ENCODE data around the gene NIN.

Gene NIN

DNA sequence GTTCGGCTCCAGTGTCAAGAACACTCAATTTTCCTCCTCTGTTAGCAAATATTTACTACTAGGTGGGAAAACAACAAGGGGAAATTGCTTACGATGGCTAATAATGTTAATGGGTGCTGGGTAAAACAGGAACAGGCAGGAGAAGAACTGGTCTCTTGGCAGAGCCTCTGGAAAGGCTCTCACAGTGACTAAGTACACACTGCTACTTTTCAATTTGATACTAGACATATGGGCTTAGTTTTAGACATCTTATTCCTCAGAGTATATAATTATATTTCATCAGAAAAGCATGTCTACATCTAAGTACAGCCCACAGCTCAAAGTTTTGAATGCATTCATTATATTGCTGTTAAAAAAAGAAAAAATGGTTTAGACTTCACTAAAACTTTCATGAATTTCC is 97.5 kb downstream of the NIN start:
- no peak for TF ChIP-seq TCF12 (IDR thresholded peaks at IDR 0.05; ENCODE audit: low read depth)
- TF ChIP-seq NFIC (IDR thresholded peaks at IDR 0.05) = no peak
- TF ChIP-seq, protein P1, sequence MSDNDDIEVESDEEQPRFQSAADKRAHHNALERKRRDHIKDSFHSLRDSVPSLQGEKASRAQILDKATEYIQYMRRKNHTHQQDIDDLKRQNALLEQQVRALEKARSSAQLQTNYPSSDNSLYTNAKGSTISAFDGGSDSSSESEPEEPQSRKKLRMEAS (IDR thresholded peaks at IDR 0.05) = no peak
- no peak for TF ChIP-seq YY1 (IDR thresholded peaks at IDR 0.05; ENCODE audit: low read depth)
- TF ChIP-seq TEAD4 (IDR thresholded peaks at IDR 0.05) = no peak
- TF ChIP-seq CEBPB (IDR thresholded peaks at IDR 0.05) = no peak

DNA sequence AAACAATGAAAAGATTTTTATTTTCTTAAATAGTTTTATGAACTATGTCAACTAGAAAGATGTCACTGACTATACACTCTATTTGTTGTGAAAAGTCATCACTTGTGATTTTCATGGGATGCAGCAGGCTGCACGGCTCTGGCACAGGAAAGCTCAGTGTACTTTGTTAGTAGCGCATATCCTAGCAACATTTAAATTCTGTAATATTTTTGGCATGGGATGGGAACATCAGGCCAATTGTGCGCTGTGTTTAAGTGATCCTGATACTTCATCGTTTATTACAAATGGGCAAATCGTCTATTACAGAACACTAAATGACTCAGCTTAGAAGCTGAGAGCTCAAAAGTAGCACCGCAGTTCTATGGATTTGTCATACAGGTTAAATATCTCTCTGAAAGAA is 102.1 kb downstream of the NIN start:
- TF ChIP-seq TEAD4 (IDR thresholded peaks at IDR 0.05) (no peak), YY1 (IDR thresholded peaks at IDR 0.05; ENCODE audit: low read depth) (no peak), CEBPB (IDR thresholded peaks at IDR 0.05) (no peak), ZBTB7A (IDR thresholded peaks at IDR 0.05; ENCODE audit: low read depth) (no peak), RAD21 (IDR thresholded peaks at IDR 0.05; ENCODE audit: low read depth) (no peak), EP300 (IDR thresholded peaks at IDR 0.05; ENCODE audit: borderline replicate concordance) (no peak), EGR1 (IDR thresholded peaks at IDR 0.05) (no peak), TAF1 (IDR thresholded peaks at IDR 0.05; ENCODE audit: low read depth) (no peak), CREB1 (IDR thresholded peaks at IDR 0.05; ENCODE audit: low read depth) (no peak), TCF12 (IDR thresholded peaks at IDR 0.05; ENCODE audit: low read depth) (no peak), NFIC (IDR thresholded peaks at IDR 0.05) (no peak), FOXM1 (IDR thresholded peaks at IDR 0.05; ENCODE audit: borderline replicate concordance, low read depth) (no peak)
- TF ChIP-seq, protein P2, sequence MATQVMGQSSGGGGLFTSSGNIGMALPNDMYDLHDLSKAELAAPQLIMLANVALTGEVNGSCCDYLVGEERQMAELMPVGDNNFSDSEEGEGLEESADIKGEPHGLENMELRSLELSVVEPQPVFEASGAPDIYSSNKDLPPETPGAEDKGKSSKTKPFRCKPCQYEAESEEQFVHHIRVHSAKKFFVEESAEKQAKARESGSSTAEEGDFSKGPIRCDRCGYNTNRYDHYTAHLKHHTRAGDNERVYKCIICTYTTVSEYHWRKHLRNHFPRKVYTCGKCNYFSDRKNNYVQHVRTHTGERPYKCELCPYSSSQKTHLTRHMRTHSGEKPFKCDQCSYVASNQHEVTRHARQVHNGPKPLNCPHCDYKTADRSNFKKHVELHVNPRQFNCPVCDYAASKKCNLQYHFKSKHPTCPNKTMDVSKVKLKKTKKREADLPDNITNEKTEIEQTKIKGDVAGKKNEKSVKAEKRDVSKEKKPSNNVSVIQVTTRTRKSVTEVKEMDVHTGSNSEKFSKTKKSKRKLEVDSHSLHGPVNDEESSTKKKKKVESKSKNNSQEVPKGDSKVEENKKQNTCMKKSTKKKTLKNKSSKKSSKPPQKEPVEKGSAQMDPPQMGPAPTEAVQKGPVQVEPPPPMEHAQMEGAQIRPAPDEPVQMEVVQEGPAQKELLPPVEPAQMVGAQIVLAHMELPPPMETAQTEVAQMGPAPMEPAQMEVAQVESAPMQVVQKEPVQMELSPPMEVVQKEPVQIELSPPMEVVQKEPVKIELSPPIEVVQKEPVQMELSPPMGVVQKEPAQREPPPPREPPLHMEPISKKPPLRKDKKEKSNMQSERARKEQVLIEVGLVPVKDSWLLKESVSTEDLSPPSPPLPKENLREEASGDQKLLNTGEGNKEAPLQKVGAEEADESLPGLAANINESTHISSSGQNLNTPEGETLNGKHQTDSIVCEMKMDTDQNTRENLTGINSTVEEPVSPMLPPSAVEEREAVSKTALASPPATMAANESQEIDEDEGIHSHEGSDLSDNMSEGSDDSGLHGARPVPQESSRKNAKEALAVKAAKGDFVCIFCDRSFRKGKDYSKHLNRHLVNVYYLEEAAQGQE (IDR thresholded peaks at IDR 0.05; ENCODE audit: low read depth) = no peak
- TF ChIP-seq, protein P3, sequence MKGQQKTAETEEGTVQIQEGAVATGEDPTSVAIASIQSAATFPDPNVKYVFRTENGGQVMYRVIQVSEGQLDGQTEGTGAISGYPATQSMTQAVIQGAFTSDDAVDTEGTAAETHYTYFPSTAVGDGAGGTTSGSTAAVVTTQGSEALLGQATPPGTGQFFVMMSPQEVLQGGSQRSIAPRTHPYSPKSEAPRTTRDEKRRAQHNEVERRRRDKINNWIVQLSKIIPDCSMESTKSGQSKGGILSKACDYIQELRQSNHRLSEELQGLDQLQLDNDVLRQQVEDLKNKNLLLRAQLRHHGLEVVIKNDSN (IDR thresholded peaks at IDR 0.05) = no peak
- TF ChIP-seq, protein P1 (IDR thresholded peaks at IDR 0.05) = no peak

DNA sequence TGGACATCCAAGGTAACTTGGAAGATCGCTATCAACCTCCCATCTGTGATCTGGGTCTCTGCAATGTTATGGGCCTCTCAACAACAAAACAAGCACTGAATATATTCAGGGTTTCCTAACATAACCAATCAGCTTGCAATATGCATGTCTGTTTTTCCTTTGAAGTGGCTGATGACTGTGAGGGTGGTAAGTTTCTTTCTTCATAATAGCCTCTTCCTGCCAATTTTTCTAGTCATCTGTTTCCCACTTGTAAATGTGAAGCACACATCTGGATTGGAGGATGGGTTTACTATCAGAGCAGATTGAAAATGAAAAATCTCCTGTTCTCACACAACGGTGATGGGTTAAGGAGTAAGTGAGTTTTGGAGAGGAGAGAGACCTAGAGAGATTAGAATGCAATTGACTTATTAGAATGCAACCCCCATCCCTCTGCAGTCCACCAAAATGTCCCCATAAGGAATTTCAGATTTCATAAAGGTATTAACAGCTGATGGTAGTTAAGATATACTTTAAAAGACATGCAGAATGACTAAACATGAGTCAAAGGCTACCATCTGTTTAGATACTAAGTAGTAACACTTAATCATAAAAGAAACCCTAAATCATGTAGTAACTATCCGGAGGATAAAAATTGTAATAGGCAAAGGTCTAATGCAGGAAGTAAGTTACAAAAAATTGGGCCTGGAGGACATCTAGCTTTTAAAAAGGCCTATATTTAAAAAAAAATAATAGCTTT is 104.4 kb downstream of the NIN start:
- TF ChIP-seq, protein P2 (IDR thresholded peaks at IDR 0.05; ENCODE audit: low read depth) = no peak
- TF ChIP-seq YY1 (IDR thresholded peaks at IDR 0.05; ENCODE audit: low read depth) (no peak), CREB1 (IDR thresholded peaks at IDR 0.05; ENCODE audit: low read depth) (no peak), RAD21 (IDR thresholded peaks at IDR 0.05; ENCODE audit: low read depth) (no peak), TCF12 (IDR thresholded peaks at IDR 0.05; ENCODE audit: low read depth) (no peak), TEAD4 (IDR thresholded peaks at IDR 0.05) (no peak), CEBPB (IDR thresholded peaks at IDR 0.05) (no peak)
- TF ChIP-seq, protein P1 (IDR thresholded peaks at IDR 0.05) = no peak
- TF ChIP-seq, protein P3 (IDR thresholded peaks at IDR 0.05) = no peak

DNA sequence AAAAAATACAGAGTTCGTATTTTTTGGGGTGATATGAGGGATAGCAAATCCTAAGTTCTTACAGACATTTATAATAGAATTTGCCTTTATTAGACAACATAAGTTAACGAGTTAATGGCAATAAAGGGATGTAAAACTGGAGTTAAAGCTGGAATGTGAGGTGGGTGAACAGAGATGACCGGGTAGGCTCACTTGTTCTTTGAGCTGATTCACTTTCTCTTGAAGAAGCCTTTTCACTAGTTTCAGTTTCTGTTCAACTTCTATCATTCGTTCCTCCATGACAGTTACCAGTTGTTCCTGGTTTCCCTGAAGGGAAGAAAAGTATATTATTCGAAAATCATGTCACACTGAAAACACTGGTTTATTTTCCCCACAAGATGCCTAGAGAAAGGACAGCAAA is 105.2 kb downstream of the NIN start:
- no peak for TF ChIP-seq CEBPB (IDR thresholded peaks at IDR 0.05)
- TF ChIP-seq, protein P1 (IDR thresholded peaks at IDR 0.05) = no peak

DNA sequence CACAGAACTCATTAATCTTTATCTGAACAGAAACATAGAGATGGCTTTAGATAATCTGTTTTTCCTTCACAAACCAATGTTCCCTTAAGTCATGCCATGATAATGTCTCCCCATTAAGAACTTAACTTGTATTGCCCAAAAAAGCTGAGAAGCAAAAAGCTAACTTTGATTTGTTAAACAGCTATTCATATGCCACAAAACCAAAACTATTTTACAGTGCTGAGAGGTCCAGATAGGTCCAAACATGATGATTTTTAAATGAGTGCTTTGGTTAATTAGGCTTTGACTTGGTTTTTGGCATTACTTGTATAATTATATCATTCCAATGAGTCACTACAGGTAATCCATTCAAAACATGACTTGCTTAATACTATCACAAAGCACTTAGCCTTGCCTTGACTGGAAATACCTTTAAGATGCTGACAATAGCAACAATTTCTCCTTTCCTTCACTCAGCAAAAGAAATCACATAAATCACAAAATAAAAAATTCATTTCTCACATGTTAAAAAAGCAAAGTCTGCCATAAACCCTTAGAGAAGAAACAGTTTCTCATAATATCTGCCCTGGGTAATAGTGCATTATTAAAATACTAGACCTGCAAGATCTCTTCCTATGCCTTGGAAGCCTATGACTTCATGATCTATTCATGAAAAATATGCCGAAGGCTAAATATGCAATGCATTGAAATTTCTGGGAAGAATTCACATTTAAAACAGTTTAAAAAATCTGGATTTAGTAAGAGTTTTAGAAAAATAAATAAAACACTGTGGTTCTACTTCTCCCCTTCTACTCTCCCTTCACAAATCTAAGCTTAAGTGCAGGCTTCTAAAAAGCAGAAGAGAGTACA is 110.8 kb downstream of the NIN start:
- TF ChIP-seq, protein P2 (IDR thresholded peaks at IDR 0.05; ENCODE audit: low read depth) = no peak
- no peak for TF ChIP-seq FOXM1 (IDR thresholded peaks at IDR 0.05; ENCODE audit: borderline replicate concordance, low read depth)
- no peak for TF ChIP-seq TCF12 (IDR thresholded peaks at IDR 0.05; ENCODE audit: low read depth)
- no peak for TF ChIP-seq ZBTB7A (IDR thresholded peaks at IDR 0.05; ENCODE audit: low read depth)
- TF ChIP-seq YY1 (IDR thresholded peaks at IDR 0.05; ENCODE audit: low read depth) = no peak
- no peak for TF ChIP-seq CREB1 (IDR thresholded peaks at IDR 0.05; ENCODE audit: low read depth)
- TF ChIP-seq, protein P1 (IDR thresholded peaks at IDR 0.05) = no peak
- TF ChIP-seq TAF1 (IDR thresholded peaks at IDR 0.05; ENCODE audit: low read depth) = no peak
- TF ChIP-seq EGR1 (IDR thresholded peaks at IDR 0.05) = no peak
- no peak for TF ChIP-seq RAD21 (IDR thresholded peaks at IDR 0.05; ENCODE audit: low read depth)
- TF ChIP-seq, protein P3 (IDR thresholded peaks at IDR 0.05) = no peak
- TF ChIP-seq EP300 (IDR thresholded peaks at IDR 0.05; ENCODE audit: borderline replicate concordance) = no peak

All from Ishikawa (cell line).